Neutrophil (primary cell): Measurements from ENCODE around the gene OLFML2B.
"Not testable (repeated sequence)": the region's sequence is repeated elsewhere in the genome, so short reads cannot be mapped to it uniquely, and the experiment has no call there.

Experiments
- H3K27ac ChIP-seq: fragments of 200-600 bp; sonication (generic); 2 replicates; pipeline ENCODE4 v1.5.1; 2016; ENCODE audit warnings: mild to moderate bottlenecking, moderate library complexity
- H3K27me3 ChIP-seq: fragments of 200-600 bp; sonication (generic); 2 replicates; pipeline ENCODE4 v1.6.0; 2016; ENCODE audit warnings: mild to moderate bottlenecking
- H3K36me3 ChIP-seq: fragments of 200-600 bp; sonication (generic); 2 replicates; pipeline ENCODE4 v1.5.1; 2017
- H3K4me1 ChIP-seq, 2 experiments: fragments of 200-600 bp in 1 of 2; sonication (generic) in 1 of 2; 1 replicate in 1 of 2; 2 replicates in 1 of 2; pipeline versions ENCODE4 v1.5.1 to v1.6.1; 2013 to 2016; ENCODE audit warnings: low read depth in 1 of 2, low read length in 1 of 2, mild to moderate bottlenecking in 1 of 2, moderate library complexity in 1 of 2; ENCODE audit not compliant: control insufficient read depth in 1 of 2, insufficient read depth in 1 of 2
- H3K4me3 ChIP-seq, 2 experiments: fragments of 200-600 bp in 1 of 2; sonication (generic) in 1 of 2; 1 replicate in 1 of 2; 2 replicates in 1 of 2; pipeline ENCODE4 v1.5.1; 2013 to 2016; ENCODE audit warnings: low read depth in 1 of 2, low read length in 1 of 2, mild to moderate bottlenecking in 1 of 2, moderate library complexity in 1 of 2
- H3K9me3 ChIP-seq: fragments of 200-600 bp; sonication (generic); 2 replicates; pipeline ENCODE4 v1.5.1; 2016
- CTCF ChIP-seq: fragments of 200-600 bp; sonication (generic); IDR thresholded peaks from 2 replicates; pipeline ENCODE4 v1.5.1; 2016; ENCODE audit warnings: antibody characterized with exemption

OLFML2B gene

DNA sequence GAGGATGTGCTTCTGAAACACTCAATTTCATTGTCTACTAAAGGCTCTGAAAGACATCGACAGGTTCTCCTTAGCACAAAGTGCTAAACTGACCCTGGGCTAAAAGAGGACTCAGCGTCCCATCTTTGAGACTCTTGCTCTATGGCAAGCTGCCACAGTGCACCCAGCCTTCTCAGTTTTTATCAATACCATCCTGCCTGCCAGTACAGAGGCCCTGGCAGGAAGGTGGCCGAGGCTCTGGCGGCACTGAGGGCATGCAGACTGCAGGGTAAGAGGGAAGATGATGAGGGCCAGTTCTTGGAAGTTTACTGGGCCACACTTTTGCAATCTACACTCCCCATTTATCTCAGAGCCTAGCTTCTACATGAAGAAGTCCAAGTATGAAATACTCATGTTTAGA, 5.3 kb downstream of the OLFML2B start:
- Histone ChIP-seq H3K36me3 (no peaks in the 10 kb centered on the region), H3K27ac (no peak overlapping the region), H3K4me1 (peaks cover 3 to 4% of the 10 kb centered on the region in 2 experiments), H3K4me3 (no peak overlapping the region), H3K27me3 (peaks cover 40% of the 10 kb centered on the region), H3K9me3 (no peaks in the 10 kb centered on the region)
- no peak for TF ChIP-seq CTCF

GRCh38 chr1:162017791-162018190, 5.9 kb downstream of the OLFML2B start:
- H3K27ac ChIP-seq, H3K4me1 ChIP-seq, H3K9me3 ChIP-seq, H3K4me3 ChIP-seq, H3K36me3 ChIP-seq: not testable (repeated sequence)
- peaks cover 34% of the 10 kb centered on the region for H3K27me3 ChIP-seq

DNA sequence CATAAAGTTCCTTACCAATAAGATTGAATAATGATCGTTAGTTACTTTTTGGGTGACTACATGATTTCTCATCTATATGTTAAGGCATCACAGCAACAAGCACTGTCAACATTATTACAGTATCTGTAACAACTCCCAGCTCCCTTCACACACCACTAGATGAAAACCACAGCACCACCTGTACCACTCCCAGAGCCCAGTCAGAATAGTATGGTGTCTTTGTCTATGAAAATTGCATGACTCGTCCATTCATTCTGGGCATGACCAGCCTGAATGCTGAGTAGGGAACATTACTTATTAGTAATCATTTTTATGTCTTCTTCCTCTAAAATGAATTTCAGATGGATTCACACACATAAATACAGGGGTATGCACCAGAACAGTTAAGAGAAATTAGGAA, 7.0 kb downstream of the OLFML2B start:
- Histone ChIP-seq H3K4me1 (no peaks in the 10 kb centered on the region), H3K9me3 (no peaks in the 10 kb centered on the region), H3K36me3 (no peaks in the 10 kb centered on the region), H3K27ac (no peak overlapping the region), H3K27me3 (peaks cover 24% of the 10 kb centered on the region), H3K4me3 (no peak overlapping the region)
- no peak for TF ChIP-seq CTCF

GRCh38 chr1:162015196-162015595, 8.5 kb downstream of the OLFML2B start:
- Histone ChIP-seq H3K9me3 (no peaks in the 10 kb centered on the region), H3K4me3 (no peak overlapping the region), H3K27me3 (peaks cover 16% of the 10 kb centered on the region), H3K36me3 (no peaks in the 10 kb centered on the region), H3K4me1 (no peaks in the 10 kb centered on the region), H3K27ac (no peak overlapping the region)
- no peak for TF ChIP-seq CTCF

GRCh38 chr1:162014202-162014601, 9.5 kb downstream of the OLFML2B start:
- TF ChIP-seq CTCF = no peak
- Histone ChIP-seq H3K9me3 (no peaks in the 10 kb centered on the region), H3K36me3 (no peaks in the 10 kb centered on the region), H3K4me3 (no peak overlapping the region), H3K4me1 (no peaks in the 10 kb centered on the region), H3K27ac (no peak overlapping the region), H3K27me3 (peaks cover 16% of the 10 kb centered on the region)

DNA sequence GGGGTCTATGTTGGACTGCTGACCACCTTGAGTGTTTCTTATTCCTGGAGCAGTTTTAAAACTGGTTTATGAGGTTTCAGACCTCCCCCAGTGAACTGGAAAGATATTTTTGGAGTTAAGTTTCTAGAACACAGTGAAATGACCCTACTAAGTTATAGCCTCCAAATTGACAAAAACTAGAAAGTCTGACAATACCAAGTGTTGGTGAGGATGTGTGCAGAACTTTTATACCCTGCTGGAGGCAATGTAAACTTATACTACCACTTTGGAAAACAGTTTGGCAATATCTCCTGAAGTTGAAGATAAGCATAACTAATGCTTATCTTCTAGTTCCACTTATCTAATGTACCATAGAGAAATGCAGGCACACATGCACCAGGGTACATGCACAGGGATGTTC, 10.4 kb downstream of the OLFML2B start:
- Histone ChIP-seq H3K27me3 (peaks cover 16% of the 10 kb centered on the region), H3K4me1 (no peaks in the 10 kb centered on the region), H3K9me3 (no peaks in the 10 kb centered on the region), H3K27ac (no peak overlapping the region), H3K4me3 (no peak overlapping the region), H3K36me3 (no peaks in the 10 kb centered on the region)
- TF ChIP-seq CTCF = no peak
